ENCODE measurements around the gene ZNF213.

Gene ZNF213

DNA sequence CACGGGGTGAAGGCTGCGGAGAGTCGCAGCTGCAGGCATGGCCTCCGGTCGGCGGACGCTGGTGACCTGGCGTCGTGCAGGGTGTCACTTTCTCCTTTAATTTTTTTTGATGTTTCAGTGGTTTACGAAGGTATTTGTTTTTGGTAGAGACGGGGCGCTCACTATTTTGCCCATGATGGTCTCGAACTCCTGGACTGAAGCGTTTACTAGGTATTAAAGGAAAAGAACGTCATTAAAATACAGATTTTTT is 17.1 kb downstream of the ZNF213 start:
- H3K4me3 ChIP-seq (ENCODE audit: low read depth, low read length) = peak overlapping the region; percentile 33
- TF ChIP-seq, protein P1, sequence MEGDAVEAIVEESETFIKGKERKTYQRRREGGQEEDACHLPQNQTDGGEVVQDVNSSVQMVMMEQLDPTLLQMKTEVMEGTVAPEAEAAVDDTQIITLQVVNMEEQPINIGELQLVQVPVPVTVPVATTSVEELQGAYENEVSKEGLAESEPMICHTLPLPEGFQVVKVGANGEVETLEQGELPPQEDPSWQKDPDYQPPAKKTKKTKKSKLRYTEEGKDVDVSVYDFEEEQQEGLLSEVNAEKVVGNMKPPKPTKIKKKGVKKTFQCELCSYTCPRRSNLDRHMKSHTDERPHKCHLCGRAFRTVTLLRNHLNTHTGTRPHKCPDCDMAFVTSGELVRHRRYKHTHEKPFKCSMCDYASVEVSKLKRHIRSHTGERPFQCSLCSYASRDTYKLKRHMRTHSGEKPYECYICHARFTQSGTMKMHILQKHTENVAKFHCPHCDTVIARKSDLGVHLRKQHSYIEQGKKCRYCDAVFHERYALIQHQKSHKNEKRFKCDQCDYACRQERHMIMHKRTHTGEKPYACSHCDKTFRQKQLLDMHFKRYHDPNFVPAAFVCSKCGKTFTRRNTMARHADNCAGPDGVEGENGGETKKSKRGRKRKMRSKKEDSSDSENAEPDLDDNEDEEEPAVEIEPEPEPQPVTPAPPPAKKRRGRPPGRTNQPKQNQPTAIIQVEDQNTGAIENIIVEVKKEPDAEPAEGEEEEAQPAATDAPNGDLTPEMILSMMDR (IDR thresholded peaks at IDR 0.05; ENCODE audit: borderline replicate concordance, insufficient read depth, low read depth, low read length) = no peak

DNA sequence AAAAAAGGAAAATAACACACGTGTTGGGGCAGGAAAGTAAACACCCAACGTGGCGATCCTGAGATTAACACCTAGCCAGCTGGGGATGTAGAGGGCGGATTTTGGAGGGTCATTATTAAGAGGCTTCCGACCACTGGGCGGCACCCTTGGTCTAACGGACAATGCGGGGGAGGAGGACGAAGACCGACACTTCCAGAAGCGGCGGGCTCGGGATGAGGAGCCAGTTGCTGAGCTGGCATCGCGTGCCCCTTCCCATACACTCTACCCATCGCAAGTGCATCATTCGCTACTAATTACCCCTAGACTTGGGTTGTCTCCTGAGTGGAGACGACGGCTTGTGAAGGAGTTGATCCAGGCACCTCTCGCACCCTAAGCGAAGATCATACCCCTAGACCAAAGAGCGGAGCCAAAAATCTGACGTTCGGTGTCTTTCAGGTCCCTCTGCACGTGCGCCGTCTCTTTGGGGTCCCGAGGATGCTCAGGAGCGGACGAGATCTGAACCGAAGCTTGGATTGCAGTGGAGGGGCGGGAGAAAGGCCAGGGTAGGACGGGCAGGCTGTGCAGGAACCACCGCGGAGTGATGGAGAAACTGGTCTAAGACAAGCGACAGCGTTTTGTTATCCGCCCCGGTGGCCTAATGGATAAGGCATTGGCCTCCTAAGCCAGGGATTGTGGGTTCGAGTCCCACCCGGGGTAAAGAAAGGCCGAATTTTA is 17.6 kb downstream of the ZNF213 start:
- TF ChIP-seq, protein P1 (IDR thresholded peaks at IDR 0.05; ENCODE audit: borderline replicate concordance, insufficient read depth, low read depth, low read length) = peak; percentile 40; the same call in 1 of the 2 replicates
- peak overlapping the region; percentile 33 for H3K4me3 ChIP-seq (ENCODE audit: low read depth, low read length)

DNA sequence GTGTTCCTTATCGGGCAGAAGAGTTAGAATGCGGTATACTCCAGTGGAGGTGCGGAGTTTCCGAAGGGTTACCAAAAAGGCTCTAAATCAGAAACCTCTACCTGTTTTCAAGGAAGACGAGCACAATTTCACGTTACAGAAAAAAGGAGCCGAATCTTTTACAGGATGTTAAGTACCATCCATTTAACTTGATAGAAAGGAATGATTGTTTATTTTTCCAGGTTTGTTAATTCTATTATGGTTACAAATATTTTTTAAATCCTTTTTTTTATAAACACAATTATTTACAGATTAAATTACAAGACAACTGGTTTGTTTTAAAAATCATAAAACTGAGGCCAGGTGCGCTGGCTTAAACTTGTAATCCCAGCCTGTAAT is 18.2 kb downstream of the ZNF213 start:
- TF ChIP-seq, protein P1 (IDR thresholded peaks at IDR 0.05; ENCODE audit: borderline replicate concordance, insufficient read depth, low read depth, low read length) = no peak
- no peak overlapping the region for H3K4me3 ChIP-seq (ENCODE audit: low read depth, low read length)

DNA sequence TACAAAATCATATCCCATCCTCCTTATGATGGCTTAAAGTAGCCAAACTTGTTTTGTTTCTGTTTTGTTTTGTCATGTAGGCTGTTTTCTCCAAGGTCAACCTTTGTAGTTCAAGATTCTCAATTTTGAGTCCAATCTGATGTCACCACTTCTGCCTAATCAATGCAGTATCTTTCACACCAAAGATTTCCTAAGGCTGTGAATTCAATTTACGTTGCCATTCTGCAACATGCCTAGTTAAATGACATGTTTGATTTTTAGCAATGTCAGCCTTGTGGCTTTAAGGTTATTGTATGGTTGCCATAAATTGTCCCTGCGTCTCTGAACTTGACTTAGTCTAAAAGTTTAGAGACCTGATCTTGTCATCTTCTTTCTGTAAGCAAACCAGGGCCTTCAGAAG is 20.4 kb downstream of the ZNF213 start:
- TF ChIP-seq, protein P1 (IDR thresholded peaks at IDR 0.05; ENCODE audit: borderline replicate concordance, insufficient read depth, low read depth, low read length) = no peak
- H3K4me3 ChIP-seq (ENCODE audit: low read depth, low read length) = no peak overlapping the region

DNA sequence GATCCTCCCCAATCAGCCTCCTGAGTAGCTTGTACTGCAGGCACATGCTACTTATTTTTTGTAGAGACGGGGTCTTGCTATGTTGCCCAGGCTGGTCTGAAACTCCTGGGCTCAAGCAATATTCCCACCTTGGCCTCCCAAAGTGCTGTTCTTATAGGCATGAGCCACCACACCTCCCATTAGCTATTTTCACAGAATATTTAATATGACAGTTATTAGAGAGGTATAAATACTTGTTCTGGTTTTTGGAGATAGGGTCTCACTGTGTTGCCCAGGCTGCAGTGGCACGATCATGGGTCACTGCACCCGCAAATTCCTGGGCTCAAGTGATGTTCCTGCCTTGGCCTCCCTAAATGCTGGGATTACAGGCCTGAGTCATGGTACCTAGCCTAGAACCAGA is 21.1 kb downstream of the ZNF213 start:
- TF ChIP-seq, protein P1 (IDR thresholded peaks at IDR 0.05; ENCODE audit: borderline replicate concordance, insufficient read depth, low read depth, low read length) = no peak
- no peak overlapping the region for H3K4me3 ChIP-seq (ENCODE audit: low read depth, low read length)

DNA sequence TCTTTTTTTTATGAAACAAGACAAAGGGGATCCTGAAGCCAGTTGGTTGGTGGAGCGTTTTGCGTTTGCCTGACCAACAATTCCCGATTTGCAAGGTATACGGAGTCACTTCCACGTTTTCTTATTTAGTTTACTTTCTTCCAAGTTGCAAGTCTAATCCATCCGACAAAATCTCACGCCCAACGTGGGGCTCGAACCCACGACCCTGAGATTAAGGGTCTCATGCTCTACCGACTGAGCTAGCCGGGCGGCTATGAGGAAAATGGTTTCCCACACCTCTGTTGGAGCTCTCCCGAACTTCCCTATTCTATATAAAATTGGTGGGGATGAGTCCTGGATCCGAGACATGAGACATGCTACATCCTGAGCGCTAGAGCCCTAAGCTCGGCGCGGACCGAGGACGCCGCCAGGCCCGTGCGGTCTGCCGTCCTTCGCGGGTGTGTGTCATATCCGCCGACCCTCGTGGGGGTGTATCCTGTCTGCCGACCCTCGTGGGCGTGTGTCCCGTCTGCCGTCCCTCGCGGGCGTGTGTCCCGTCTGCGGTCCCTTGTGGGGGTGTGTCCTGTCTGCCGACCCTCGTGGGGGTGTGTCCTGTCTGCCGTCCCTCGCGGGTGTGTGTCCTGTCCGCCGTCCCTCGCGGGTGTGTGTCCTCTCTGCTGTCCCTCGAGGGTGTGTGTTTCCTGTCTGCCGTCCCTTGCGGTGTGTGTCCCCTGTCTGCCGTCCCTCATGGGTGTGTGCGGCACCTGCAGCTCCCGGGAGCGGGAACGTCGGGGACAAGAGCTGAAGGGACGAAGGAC is 22.6 kb downstream of the ZNF213 start:
- TF ChIP-seq, protein P1 (IDR thresholded peaks at IDR 0.05; ENCODE audit: borderline replicate concordance, insufficient read depth, low read depth, low read length) = no peak
- H3K4me3 ChIP-seq (ENCODE audit: low read depth, low read length) = peak overlapping the region; percentile 76

DNA sequence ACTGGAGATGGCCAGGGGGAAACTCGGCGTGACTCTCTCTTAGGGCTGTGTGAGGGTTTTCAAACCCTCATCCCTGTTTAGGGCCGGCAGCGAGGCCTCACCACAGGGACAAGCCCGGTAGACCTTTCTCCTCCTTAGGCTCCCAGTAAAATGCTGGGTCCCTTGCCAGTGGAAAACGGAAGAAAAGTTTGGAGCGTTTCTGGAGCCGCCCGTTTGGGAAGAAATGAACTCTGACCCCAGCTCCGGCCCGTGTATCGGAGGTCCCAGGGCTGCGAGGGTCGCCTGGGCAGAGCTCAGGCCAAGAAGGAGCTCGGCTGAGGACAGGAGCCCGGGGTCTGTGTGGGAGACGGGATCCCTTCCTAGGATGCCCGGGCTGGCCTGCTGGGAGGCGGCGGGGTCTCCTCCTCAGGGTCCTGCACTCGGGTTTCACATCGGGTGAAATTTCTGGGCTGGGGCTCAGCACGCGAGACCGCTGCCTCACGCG is 23.2 kb downstream of the ZNF213 start:
- H3K4me3 ChIP-seq (ENCODE audit: low read depth, low read length) = peak overlapping the region; percentile 76
- TF ChIP-seq, protein P1 (IDR thresholded peaks at IDR 0.05; ENCODE audit: borderline replicate concordance, insufficient read depth, low read depth, low read length) = no peak

Measured in GM12875 (cell line).